KOPT-K1 (cell line): Measurements from ENCODE around the gene IL27RA.
"Not testable (repeated sequence)": the region's sequence is repeated elsewhere in the genome, so short reads cannot be mapped to it uniquely, and the experiment has no call there.

ENCODE experiments used
- H3K27ac ChIP-seq: fragments of 200-600 bp; sonication (generic); 2 replicates; pipeline ENCODE4 v1.5.1; 2016; ENCODE audit warnings: antibody characterized with exemption, mild to moderate bottlenecking, low read depth, low read length; ENCODE audit not compliant: poor library complexity, severe bottlenecking
- H3K36me3 ChIP-seq: fragments of 200-600 bp; sonication (generic); 2 replicates; pipeline ENCODE4 v1.5.1; 2017; ENCODE audit warnings: antibody characterized with exemption, mild to moderate bottlenecking, low read length, moderate library complexity; ENCODE audit not compliant: insufficient read depth
- H3K9me3 ChIP-seq: fragments of 200-600 bp; sonication (generic); 2 replicates; pipeline ENCODE4 v1.5.1; 2017; ENCODE audit warnings: antibody characterized with exemption, low read length, mild to moderate bottlenecking; ENCODE audit not compliant: insufficient read depth, poor library complexity, severe bottlenecking

The IL27RA gene

DNA sequence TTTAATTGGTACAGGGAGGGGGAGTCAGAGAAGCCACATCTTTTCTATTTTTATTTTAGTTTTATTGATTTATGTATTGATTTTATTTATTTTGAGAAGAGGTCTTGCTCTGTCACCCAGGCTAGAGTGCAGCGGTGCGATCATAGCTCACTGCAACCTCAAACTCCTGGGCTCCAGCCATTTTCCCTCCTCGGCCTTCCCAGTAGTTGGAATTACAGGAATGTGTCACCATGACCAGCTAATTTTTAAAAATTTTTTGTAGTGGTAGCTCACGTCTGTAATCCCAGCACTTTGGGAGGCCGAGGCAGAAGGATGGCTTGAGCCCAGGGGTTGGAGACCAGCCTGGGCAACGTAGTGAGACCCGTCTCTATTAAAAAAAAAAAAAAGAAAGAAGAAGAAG lies 4.1 kb downstream of the IL27RA start:
- peaks cover 25% of the 10 kb centered on the region; the same call in 1 of the 2 replicates for H3K36me3 ChIP-seq
- no peaks in the 10 kb centered on the region for H3K9me3 ChIP-seq
- no peak overlapping the region for H3K27ac ChIP-seq

DNA sequence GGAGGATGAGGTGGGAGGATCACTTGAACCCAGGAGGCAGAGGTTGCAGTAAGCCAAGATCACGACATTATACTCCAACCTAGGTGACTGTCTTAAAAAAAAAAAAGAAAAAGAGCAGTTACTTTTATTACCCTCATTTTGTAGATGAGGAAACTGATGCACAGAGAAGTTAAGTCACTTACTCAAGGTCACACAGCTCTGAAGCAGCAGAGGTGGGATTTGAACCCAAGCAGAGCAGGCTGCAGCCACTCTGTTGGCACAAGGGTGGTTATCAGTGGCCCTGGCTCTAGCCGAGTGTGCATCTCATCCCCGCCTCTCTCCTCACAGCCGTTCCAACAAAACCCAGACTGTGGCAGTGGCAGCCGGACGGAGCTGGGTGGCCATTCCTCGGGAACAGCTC lies 7.6 kb downstream of the IL27RA start:
- Histone ChIP-seq H3K9me3 (no peaks in the 10 kb centered on the region), H3K36me3 (peaks cover 47% of the 10 kb centered on the region), H3K27ac (no peak overlapping the region)

DNA sequence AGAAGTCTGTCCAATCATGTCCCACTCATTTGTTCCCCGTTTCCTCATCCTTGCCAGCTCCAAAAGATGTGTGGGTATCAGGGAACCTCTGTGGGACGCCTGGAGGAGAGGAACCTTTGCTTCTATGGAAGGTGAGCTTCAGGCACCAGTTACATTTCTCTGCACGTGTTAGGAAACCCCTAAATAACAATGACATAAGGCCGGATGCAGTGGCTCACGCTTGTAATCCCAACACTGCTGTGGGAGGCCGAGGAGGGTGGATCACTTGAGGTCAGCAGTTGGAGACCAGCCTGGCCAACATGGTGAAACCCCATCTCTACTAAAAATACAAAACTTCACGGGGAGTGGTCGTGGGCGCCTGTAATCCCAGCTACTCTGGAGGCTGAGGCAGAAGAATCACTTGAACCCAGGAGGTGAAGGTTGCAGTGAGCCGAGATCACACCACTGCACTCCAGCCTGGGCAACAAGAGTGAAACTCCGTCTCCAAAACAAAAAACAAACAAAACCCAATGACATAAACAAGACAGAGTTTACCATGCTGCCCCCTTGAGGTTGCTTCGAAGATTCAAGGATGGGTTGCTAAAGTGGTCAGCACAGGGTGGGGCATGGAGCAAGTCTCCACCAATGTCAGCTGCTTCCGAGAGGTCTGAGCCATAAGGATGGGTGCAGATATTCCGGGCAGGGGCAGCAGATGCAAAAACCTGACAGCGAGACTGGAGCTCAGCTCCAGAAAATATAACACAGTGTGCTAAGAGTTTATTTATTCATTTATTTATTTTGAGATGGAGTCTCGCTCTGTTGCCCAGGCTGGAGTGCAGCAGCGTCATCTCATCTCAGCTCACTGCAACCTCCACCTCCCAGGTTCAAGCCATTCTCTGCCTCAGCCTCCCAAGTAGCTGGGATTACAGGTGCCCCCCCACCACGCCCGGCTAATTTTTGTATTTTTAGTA lies 11.4 kb downstream of the IL27RA start:
- H3K9me3 ChIP-seq, H3K27ac ChIP-seq: not testable (repeated sequence)
- peaks cover 53% of the 10 kb centered on the region for H3K36me3 ChIP-seq

DNA sequence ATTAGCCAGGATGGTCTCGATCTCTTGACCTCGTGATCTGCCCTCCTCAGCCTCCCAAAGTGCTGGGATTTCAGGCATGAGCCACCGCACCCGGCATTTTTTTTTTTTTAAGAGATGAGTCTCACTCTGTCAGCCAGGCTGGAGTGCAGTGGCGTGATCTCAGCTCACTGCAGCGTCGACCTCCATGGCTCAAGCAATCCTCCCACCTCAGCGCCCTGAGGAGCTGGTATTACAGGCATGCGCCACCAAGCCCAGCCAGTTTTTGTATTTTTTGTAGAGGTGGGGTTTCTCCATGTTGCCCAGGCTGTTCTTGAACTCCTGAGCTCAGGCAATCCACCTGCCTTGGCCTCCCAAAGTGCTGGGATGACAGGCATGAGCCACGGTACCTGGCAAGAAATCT lies 16.3 kb downstream of the IL27RA start:
- H3K9me3 ChIP-seq, H3K27ac ChIP-seq: not testable (repeated sequence)
- H3K36me3 ChIP-seq: peaks cover 60% of the 10 kb centered on the region

DNA sequence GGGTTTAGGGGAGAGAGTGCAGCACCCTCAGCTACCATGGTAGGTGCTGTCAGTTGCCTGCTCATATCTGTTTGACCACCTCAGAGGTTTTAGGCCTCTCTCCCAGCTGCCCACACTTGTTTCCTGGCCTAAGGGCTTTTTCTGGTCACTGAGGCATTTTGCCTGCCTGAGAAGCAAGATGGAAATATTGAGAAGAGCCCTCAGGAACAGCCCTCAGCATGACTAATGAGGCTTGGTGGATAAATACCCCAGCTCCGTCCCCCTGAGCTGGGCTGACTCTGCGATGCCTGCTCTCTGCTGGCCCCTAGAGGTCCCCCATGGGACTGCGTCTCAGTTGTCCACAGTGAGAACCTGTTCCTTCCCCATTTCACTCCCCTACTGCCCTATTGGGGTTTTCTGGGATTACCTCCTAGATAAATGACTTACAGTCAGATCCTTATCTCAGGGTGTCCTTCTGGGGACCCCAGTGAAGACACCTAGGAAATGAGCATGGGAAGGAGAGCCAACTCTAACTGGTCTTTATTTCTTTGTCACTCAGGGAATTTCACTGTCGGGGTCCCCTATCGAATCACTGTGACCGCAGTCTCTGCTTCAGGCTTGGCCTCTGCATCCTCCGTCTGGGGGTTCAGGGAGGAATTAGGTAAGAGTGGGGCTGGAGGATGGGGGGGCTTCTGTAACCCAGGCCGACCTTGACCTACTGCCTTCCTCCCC lies 17.0 kb downstream of the IL27RA start:
- Histone ChIP-seq H3K36me3 (peaks cover 54% of the 10 kb centered on the region), H3K9me3 (peaks cover 4% of the 10 kb centered on the region), H3K27ac (no peak overlapping the region)

DNA sequence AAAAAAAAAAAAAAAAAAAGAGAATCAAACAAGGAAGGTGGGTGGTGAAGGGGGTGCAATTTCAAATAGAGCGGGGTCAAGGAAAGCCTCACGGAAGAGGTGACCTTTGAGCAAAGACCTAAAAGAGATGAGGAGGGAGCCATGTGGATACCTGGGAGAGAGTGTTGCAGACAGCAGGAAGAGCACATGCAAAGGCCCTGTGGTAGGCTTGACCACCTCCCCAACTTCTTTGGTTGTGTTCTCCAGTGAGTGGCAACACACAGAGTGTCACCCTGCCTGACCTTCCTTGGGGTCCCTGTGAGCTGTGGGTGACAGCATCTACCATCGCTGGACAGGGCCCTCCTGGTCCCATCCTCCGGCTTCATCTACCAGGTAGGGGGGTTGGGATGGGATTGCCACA lies 18.9 kb downstream of the IL27RA start:
- H3K9me3 ChIP-seq: peaks cover 4% of the 10 kb centered on the region
- H3K36me3 ChIP-seq: peaks cover 54% of the 10 kb centered on the region
- H3K27ac ChIP-seq: no peak overlapping the region

DNA sequence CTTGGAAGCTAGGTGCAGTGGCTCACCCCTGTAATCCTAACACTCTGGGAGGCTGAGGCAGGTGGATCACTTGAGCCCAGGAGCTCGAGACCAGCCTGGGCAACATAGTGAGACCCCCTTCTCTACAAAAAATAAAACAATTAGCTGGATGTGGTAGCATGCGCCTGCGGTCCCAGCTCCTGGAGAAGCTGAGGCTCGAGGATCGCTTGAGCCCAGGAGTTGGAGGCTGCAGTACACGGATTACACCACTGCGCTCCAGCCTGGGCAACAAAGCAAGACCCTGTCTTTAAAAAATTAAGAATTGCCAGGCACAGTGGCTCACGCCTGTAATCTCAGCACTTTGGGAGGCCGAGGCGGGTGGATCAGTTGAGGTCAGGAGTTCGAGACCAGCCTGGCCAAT lies 19.4 kb downstream of the IL27RA start:
- not testable (repeated sequence) for H3K27ac ChIP-seq, H3K9me3 ChIP-seq
- H3K36me3 ChIP-seq: peaks cover 53% of the 10 kb centered on the region

DNA sequence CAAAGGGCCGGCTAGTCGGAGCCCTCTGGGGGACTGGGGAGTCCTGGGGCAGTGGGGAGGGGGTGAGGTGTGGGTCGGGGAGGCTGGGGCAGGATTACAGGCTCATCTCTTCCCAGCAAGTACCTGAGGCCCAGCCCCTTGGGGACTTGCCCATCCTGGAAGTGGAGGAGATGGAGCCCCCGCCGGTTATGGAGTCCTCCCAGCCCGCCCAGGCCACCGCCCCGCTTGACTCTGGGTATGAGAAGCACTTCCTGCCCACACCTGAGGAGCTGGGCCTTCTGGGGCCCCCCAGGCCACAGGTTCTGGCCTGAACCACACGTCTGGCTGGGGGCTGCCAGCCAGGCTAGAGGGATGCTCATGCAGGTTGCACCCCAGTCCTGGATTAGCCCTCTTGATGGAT lies 20.4 kb downstream of the IL27RA start:
- Histone ChIP-seq H3K27ac (no peak overlapping the region), H3K9me3 (peaks cover 4% of the 10 kb centered on the region), H3K36me3 (peaks cover 47% of the 10 kb centered on the region)

DNA sequence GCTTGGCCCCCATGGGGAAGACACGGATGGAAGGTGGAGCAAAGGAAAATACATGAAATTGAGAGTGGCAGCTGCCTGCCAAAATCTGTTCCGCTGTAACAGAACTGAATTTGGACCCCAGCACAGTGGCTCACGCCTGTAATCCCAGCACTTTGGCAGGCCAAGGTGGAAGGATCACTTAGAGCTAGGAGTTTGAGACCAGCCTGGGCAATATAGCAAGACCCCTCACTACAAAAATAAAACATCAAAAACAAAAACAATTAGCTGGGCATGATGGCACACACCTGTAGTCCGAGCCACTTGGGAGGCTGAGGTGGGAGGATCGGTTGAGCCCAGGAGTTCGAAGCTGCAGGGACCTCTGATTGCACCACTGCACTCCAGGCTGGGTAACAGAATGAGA lies 20.9 kb downstream of the IL27RA start:
- Histone ChIP-seq H3K36me3 (peaks cover 47% of the 10 kb centered on the region), H3K9me3 (peaks cover 4% of the 10 kb centered on the region), H3K27ac (no peak overlapping the region)

DNA sequence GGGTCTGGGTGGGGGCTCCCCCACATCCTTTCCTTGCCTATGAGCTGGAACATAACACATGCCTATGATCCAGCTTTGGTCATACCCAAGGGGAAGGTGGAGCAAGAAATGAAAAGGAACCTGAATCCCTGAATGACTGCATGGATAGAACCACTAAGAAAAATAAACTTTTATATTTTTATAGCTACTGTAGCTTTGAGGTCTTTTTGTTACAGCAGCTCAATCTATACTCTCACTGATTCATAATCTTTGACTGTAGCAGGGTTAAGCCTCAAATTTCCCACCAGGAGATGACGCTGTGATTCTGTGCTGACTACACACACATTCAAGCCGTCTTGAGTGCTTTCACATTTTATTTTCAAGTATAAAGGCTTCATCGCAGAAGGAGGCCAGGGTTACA lies 21.5 kb downstream of the IL27RA start:
- no peak overlapping the region for H3K27ac ChIP-seq
- peaks cover 4% of the 10 kb centered on the region for H3K9me3 ChIP-seq
- peaks cover 42% of the 10 kb centered on the region for H3K36me3 ChIP-seq

DNA sequence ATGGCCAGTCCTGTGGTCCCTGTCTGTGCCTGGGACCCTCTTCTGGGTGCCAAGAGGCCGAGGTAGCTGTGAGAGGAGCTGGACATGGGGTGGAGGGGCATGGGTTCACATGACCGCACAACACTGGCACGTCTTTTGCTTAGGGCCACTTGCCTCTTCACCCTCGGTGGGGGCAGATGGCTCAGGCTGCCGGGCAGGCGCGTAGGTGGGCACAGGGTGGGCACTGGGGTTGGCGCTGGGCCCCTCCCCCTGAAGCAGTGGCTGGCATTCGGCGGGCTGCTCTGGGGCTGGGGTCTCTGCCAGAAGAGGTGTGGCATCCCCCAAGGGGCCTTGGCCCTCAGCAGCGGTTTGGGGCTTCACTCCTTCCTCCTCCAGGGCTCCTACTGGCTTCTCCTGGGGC lies 21.9 kb downstream of the IL27RA start:
- Histone ChIP-seq H3K36me3 (peaks cover 38% of the 10 kb centered on the region), H3K9me3 (peaks cover under 1% of the 10 kb centered on the region), H3K27ac (no peak overlapping the region)

DNA sequence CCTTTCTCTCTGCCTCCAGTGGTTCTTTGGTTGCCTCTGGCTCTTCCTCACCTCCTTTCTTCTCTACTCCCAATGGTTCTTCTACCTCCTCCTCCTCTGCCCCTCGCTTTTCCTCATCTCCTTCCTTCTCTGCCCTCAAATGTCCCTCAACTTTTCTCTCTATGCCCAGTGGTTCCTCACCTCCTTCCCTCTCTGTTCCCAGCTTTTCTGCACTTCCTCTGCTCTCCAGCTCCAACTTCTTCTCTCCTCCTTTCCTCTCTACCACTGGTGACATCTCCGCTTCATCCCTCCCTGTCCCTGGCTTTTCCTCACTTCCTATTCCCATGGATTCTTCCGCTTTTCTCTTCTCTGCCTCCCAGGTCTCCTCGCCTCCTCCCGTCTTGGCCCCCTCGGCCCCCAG lies 22.5 kb downstream of the IL27RA start:
- Histone ChIP-seq H3K9me3 (no peaks in the 10 kb centered on the region), H3K27ac (no peak overlapping the region), H3K36me3 (peaks cover 32% of the 10 kb centered on the region)

DNA sequence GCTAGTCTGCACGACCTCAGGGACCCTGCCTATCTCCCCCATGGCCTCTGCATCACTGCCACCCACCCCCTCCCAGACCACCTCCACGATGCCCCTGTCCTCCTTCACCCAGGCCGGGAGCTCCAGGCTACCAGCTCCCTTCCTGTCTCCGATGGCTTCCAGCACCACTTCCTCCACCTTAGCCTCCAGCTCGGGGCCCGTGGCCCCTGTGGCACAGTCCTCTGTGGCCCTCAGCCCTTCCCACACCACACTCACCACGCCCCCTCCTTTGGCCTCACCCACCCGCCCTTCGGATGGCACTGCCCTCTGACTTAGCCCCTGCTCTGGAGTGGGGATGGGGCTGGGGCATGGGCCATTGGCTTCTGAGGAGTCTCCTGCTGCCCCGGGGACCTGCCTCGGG lies 23.2 kb downstream of the IL27RA start:
- H3K36me3 ChIP-seq: peaks cover 27% of the 10 kb centered on the region
- no peaks in the 10 kb centered on the region for H3K9me3 ChIP-seq
- no peak overlapping the region for H3K27ac ChIP-seq

DNA sequence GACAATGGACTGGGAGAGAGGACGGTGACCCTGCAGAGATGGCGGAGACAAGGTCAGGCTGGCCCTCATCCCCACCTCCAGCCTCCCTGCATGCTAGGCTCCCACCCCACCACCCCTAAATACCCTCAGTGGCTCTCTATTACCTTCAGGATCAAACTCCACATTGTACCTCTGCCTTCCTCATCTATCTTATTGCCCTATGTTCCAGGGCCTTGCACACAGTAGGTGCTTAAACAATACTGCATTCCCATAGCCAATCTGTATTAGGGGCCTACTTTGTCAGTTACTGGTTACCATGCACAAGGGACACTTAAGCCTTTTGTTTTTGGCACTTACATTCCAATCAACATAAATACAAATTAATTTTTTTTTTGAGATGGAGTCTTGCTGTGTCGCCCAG lies 23.8 kb downstream of the IL27RA start:
- no peak overlapping the region for H3K27ac ChIP-seq
- no peaks in the 10 kb centered on the region for H3K9me3 ChIP-seq
- H3K36me3 ChIP-seq: peaks cover 20% of the 10 kb centered on the region

DNA sequence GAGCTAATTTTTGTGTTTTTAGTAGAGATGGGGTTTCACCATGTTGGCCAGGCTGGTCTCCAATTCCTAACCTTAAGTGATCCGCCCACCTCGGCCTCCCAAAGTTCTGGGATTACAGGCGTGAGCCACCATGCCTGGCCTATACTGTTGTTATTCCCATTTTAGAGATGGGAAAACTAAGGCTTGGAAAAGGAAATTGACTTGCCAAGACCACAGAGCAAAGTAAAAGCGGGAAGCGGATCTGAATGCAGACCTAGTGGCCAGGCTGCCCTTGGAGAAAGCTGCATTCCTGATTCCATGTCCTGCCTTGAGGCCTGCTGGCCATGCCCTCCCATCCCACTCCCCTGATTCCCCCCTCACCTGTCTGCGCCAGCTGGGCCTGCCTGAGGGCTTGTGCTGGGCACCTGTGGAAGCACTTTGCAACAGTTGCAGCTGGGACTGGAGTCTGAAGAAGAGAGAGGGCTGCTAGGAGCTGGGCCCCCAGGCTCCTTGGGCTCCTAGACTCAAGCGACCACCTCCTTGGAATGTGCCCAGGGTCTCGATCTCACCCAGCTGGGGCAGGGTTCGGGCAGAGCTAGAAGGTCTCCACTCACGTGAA lies 24.6 kb downstream of the IL27RA start:
- peaks cover 13% of the 10 kb centered on the region for H3K36me3 ChIP-seq
- H3K9me3 ChIP-seq: no peaks in the 10 kb centered on the region
- H3K27ac ChIP-seq: no peak overlapping the region
